Forelimb muscle (tissue), 1 donor: ENCODE results near the gene RAPGEF4. TPM values are rescaled to one million over a fixed set of nuclear protein-coding genes. Genes with fewer than 3 reads are reported as not detected.

Source experiments
- DNase-seq: peaks from one replicate; pipeline ENCODE4 v3.0.0-alpha.2; 2013; ENCODE audit warnings: low read depth
- polyA plus RNA-seq: library from polyadenylated mRNA; unstranded; fragments of 120-200 nt; gene quantifications from one replicate; pipeline ENCODE4 v1.2.1, GENCODE V29; 2013; ENCODE audit not compliant: insufficient read length

The RAPGEF4 gene
- polyA plus RNA-seq, 1 donor: 2.4 TPM

- no peak for DNase-seq
Observed at GRCh38 chr2:172937884-172938712, 202.5 kb downstream of the RAPGEF4 start.

- no peak for DNase-seq
Observed at GRCh38 chr2:172938713-172939375, 203.2 kb downstream of the RAPGEF4 start.

GRCh38 chr2:172943539-172943938 is 207.9 kb downstream of the RAPGEF4 start:
- DNase-seq: no peak

- no peak for DNase-seq
Observed at GRCh38 chr2:172944022-172944793, 208.6 kb downstream of the RAPGEF4 start.

- DNase-seq: no peak
Observed at GRCh38 chr2:172944794-172945509, 209.3 kb downstream of the RAPGEF4 start.

GRCh38 chr2:172945510-172945850 is 209.8 kb downstream of the RAPGEF4 start:
- no peak for DNase-seq

- DNase-seq: no peak
Observed at GRCh38 chr2:172947461-172948153, 212.0 kb downstream of the RAPGEF4 start.

GRCh38 chr2:172949522-172949921 is 213.9 kb downstream of the RAPGEF4 start:
- DNase-seq: no peak

- DNase-seq: no peak
Observed at GRCh38 chr2:172950565-172950964, 214.9 kb downstream of the RAPGEF4 start.

GRCh38 chr2:172951554-172951953 is 215.9 kb downstream of the RAPGEF4 start:
- no peak for DNase-seq

GRCh38 chr2:172953411-172953810 is 217.8 kb downstream of the RAPGEF4 start:
- DNase-seq: no peak

- DNase-seq: no peak
Observed at GRCh38 chr2:172953970-172954852, 218.6 kb downstream of the RAPGEF4 start.

- DNase-seq: no peak
Observed at GRCh38 chr2:172955587-172955986, 219.9 kb downstream of the RAPGEF4 start.

GRCh38 chr2:172957734-172958133 is 222.1 kb downstream of the RAPGEF4 start:
- no peak for DNase-seq

- no peak for DNase-seq
Observed at GRCh38 chr2:172962082-172962481, 226.4 kb downstream of the RAPGEF4 start.

GRCh38 chr2:172962824-172963223 is 227.2 kb downstream of the RAPGEF4 start:
- DNase-seq: no peak

GRCh38 chr2:172964511-172965139 is 229.0 kb downstream of the RAPGEF4 start:
- no peak for DNase-seq

- DNase-seq: no peak
Observed at GRCh38 chr2:172965433-172966212, 230.0 kb downstream of the RAPGEF4 start.
